Spleen (tissue), 11 donors: ENCODE data around the gene PTPN9. TPM values are rescaled to one million over a fixed set of nuclear protein-coding genes. Genes with fewer than 3 reads are reported as not detected.

Experiments used
- DNase-seq: peaks from one replicate; pipeline ENCODE4 v3.0.0-alpha.2; 2020
- H3K27ac ChIP-seq, 8 donors: fragments of 200-600 bp; sonication (generic) in 7 of 8; 1 replicate in 4 of 8; 2 replicates in 4 of 8; pipeline versions ENCODE4 v1.5.0 to v1.8.0; 2016 to 2021; ENCODE audit warnings: inconsistent platforms in 4 of 8, mild to moderate bottlenecking in 4 of 8, moderate library complexity in 1 of 8
- H3K27me3 ChIP-seq, 7 donors: fragments of 200-600 bp; sonication (generic) in 6 of 7; replicated peaks in 1 of 7; 1 replicate in 4 of 7; 2 replicates in 3 of 7; pipeline versions ENCODE4 v1.5.0 to v1.8.0; 2016 to 2021; ENCODE audit warnings: inconsistent platforms in 3 of 7, mild to moderate bottlenecking in 1 of 7
- H3K36me3 ChIP-seq, 6 donors: fragments of 200-600 bp; sonication (generic) in 5 of 6; 1 replicate in 4 of 6; 2 replicates in 2 of 6; pipeline versions ENCODE4 v1.5.0 to v1.8.0; 2016 to 2021; ENCODE audit warnings: inconsistent platforms in 2 of 6
- H3K4me1 ChIP-seq, 6 donors: fragments of 200-600 bp; sonication (generic) in 5 of 6; 1 replicate in 3 of 6; 2 replicates in 3 of 6; pipeline versions ENCODE4 v1.5.0 to v1.8.0; 2016 to 2021; ENCODE audit warnings: inconsistent platforms in 3 of 6
- H3K4me3 ChIP-seq, 8 donors: fragments of 200-600 bp; sonication (generic) in 7 of 8; 1 replicate in 4 of 8; 2 replicates in 4 of 8; pipeline versions ENCODE4 v1.5.0 to v1.8.0; 2016 to 2021; ENCODE audit warnings: inconsistent platforms in 4 of 8, mild to moderate bottlenecking in 4 of 8, moderate library complexity in 2 of 8
- H3K9me3 ChIP-seq, 8 donors: fragments of 200-600 bp; sonication (generic) in 7 of 8; 1 replicate in 4 of 8; 2 replicates in 4 of 8; pipeline versions ENCODE4 v1.5.0 to v1.8.0; 2016 to 2021; ENCODE audit warnings: inconsistent platforms in 4 of 8
- CTCF ChIP-seq, 11 experiments: fragments of 200-600 bp in 7 of 11; fragments of 450-650 bp in 4 of 11; sonication (generic) in 4 of 11; IDR thresholded peaks in 8 of 11; conservative IDR thresholded peaks in 3 of 11; 1 replicate in 7 of 11; 2 replicates in 4 of 11; pipeline versions ENCODE4 v1.4.0 to v1.8.0; 2016 to 2021; ENCODE audit warnings: antibody characterized with exemption in 11 of 11, inconsistent platforms in 4 of 11, mild to moderate bottlenecking in 1 of 11
- POLR2A ChIP-seq, 3 donors: fragments of 450-650 bp; IDR thresholded peaks; one replicate each; pipeline ENCODE4 v1.5.1; 2017; ENCODE audit warnings: antibody characterized with exemption in 3 of 3, mild to moderate bottlenecking in 1 of 3
- POLR2AphosphoS5 ChIP-seq, 3 donors: sonication (generic); formaldehyde crosslinking; IDR thresholded peaks; one replicate each; pipeline ENCODE4 v1.5.1; 2017; ENCODE audit warnings: antibody characterized with exemption in 3 of 3
- WGBS, 5 donors: extraction: QIAGEN DNeasy Blood & Tissue Kit in 3 of 5; methylation state at CpG; one replicate each; pipeline versions ENCODE4 v1.1.5 to v1.1.7; 2013 to 2018; 5-methylcytosine and 5-hydroxymethylcytosine counted together
- intact Hi-C: fragments of 100-400 bp; cut with DNase I; formaldehyde crosslinking; loops from one replicate; pipeline ENCODE4 v1.15.0; 2023; ENCODE audit warnings: low total_unique reads
- polyA plus RNA-seq, 3 donors: library from polyadenylated mRNA; stranded (reverse); fragments of 200-250 nt; gene quantifications; one replicate each; pipeline ENCODE4 v1.2.1, GENCODE V29; 2013
- total RNA-seq, 7 donors: library from RNA; depleted of rRNA in 3 of 7; stranded (reverse); fragments of >200 nt in 3 of 7; fragmentation: NEBNext Ultra II Directional in 4 of 7; extraction: Animal tissue kit (Norgen Biotek cat#: 25700) in 4 of 7; gene quantifications; one replicate each; pipeline versions ENCODE4 v1.1.0 to v1.2.1, GENCODE V29; 2016 to 2021
- donor health status: healthy with polysubstance abuse.
- donor health status: DM: no; HTN: no; CAD: no; lungs with moderate emphysema.
- donor health status: DM: no; HTN: no; CAD: no.
- donor health status: Bipolar disorder and iron deficiency.
- donor health status: healthy.
- donor health status: DM: no; HTN: no; CAD: no.
- donor health status: DM: yes; HTN: yes; CAD: no.

The PTPN9 gene
- total and polyA plus RNA-seq, 10 donors, result 4.6 to 32.5 (median 22.3) TPM

- peaks cover 0 to 64% (median 32%) of the 10 kb centered on the region in 6 donors for H3K36me3 ChIP-seq
- no peak for DNase-seq
- 56 to 62% (median 60%) methylated on average over 1 of the region's 1 CpG for WGBS, 5 donors
Measured at GRCh38 chr15:75431682-75432081, 147.4 kb downstream of the PTPN9 start.

GRCh38 chr15:75431270-75431669 lies 147.8 kb downstream of the PTPN9 start:
- no peak overlapping the region for H3K27ac ChIP-seq
- intact Hi-C loops, result no loop called here
- no peak for DNase-seq
- H3K4me1 ChIP-seq, result peaks cover 0 to 50% (median 14%) of the 10 kb centered on the region in 6 donors
- TF ChIP-seq POLR2A (IDR thresholded peaks at IDR 0.05), result no peak
- TF ChIP-seq POLR2AphosphoS5 (IDR thresholded peaks at IDR 0.05), result no peak
- TF ChIP-seq CTCF (IDR thresholded peaks at IDR 0.05 in 8 of 11, conservative IDR thresholded peaks at IDR 0.05 in 3 of 11), result no peak
- peaks cover 0 to 67% (median 36%) of the 10 kb centered on the region in 6 donors for H3K36me3 ChIP-seq
- WGBS, 5 donors, result 83 to 96% (median 88%) methylated on average over 2 of the region's 2 CpGs
- H3K9me3 ChIP-seq, result no peaks in the 10 kb centered on the region
- no peaks in the 10 kb centered on the region for H3K27me3 ChIP-seq
- H3K4me3 ChIP-seq, result no peak overlapping the region

More at GRCh38 chr15:75431682-75432081, 147.4 kb downstream of the PTPN9 start:
- H3K27me3 ChIP-seq, result no peaks in the 10 kb centered on the region
- H3K4me1 ChIP-seq, result peaks cover 0 to 50% (median 16%) of the 10 kb centered on the region in 6 donors
- H3K27ac ChIP-seq, result no peak overlapping the region
- TF ChIP-seq POLR2AphosphoS5 (IDR thresholded peaks at IDR 0.05) (no peak), CTCF (IDR thresholded peaks at IDR 0.05 in 8 of 11, conservative IDR thresholded peaks at IDR 0.05 in 3 of 11) (no peak), POLR2A (IDR thresholded peaks at IDR 0.05) (no peak)
- H3K4me3 ChIP-seq, result no peak overlapping the region
- H3K9me3 ChIP-seq, result no peaks in the 10 kb centered on the region
- intact Hi-C loops, result no loop called here

GRCh38 chr15:75430259-75430658 lies 148.9 kb downstream of the PTPN9 start:
- WGBS, 5 donors, result 93 to 97% (median 96%) methylated on average over 7 of the region's 7 CpGs
- Histone ChIP-seq H3K9me3 (no peaks in the 10 kb centered on the region), H3K4me3 (no peak overlapping the region), H3K27ac (no peak overlapping the region), H3K27me3 (no peaks in the 10 kb centered on the region), H3K4me1 (peaks cover 0 to 57% (median 20%) of the 10 kb centered on the region in 6 donors), H3K36me3 (peaks cover 0 to 67% (median 37%) of the 10 kb centered on the region in 6 donors)
- DNase-seq, result peak; percentile 49
- intact Hi-C loops, result no loop called here
- TF ChIP-seq POLR2AphosphoS5 (IDR thresholded peaks at IDR 0.05) (no peak), CTCF (IDR thresholded peaks at IDR 0.05 in 8 of 11, conservative IDR thresholded peaks at IDR 0.05 in 3 of 11) (no peak), POLR2A (IDR thresholded peaks at IDR 0.05) (no peak)

GRCh38 chr15:75428152-75428551 lies 151.0 kb downstream of the PTPN9 start:
- no peak for DNase-seq
- H3K27ac ChIP-seq, result no peak overlapping the region
- no peaks in the 10 kb centered on the region for H3K9me3 ChIP-seq
- no peaks in the 10 kb centered on the region for H3K27me3 ChIP-seq
- no peak for TF ChIP-seq CTCF (IDR thresholded peaks at IDR 0.05 in 8 of 11, conservative IDR thresholded peaks at IDR 0.05 in 3 of 11)
- TF ChIP-seq POLR2AphosphoS5 (IDR thresholded peaks at IDR 0.05), result no peak
- no peak for TF ChIP-seq POLR2A (IDR thresholded peaks at IDR 0.05)
- H3K4me3 ChIP-seq, result no peak overlapping the region
- intact Hi-C loops, result no loop called here
- peaks cover 0 to 42% (median 17%) of the 10 kb centered on the region in 6 donors for H3K4me1 ChIP-seq
- peaks cover 0 to 71% (median 46%) of the 10 kb centered on the region in 6 donors for H3K36me3 ChIP-seq
- WGBS, 5 donors, result 84 to 95% (median 87%) methylated on average over 3 of the region's 3 CpGs
